HuH-7 (cell line): ENCODE data around the gene DAPK3.

Experiments
- DNase-seq: peaks from one replicate; pipeline ENCODE4 v3.0.0; 2011; ENCODE audit warnings: low spot score

DAPK3 gene

DNA sequence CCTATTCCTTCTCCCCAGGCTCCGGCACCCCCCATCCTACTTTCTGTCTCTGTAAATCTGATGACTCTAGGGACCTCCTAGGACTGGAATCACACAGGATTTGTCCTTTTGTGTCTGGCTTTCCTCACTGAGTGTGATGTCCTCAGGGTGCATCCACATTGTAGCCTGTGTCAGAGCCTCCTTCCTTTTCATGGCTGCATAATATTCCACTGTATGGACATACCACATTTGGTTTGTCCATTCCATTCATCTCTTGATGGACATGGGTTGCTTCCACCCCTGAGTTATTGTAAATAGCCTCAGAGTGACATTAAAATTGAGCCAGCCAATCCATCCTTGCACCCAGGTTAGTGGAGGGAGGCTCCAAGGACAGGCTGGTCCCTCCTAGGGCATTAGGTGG, 60.8 kb downstream of the DAPK3 start:
- no peak for DNase-seq
